WTC11 (cell line): Measurements from ENCODE around the gene OPRL1.

Experiments
- CTCF ChIP-seq: fragments of 200-600 bp; IDR thresholded peaks from 2 replicates; pipeline ENCODE4 v1.8.0; 2022; ENCODE audit warnings: antibody characterized with exemption
- FOXK1 ChIP-seq: sonication (generic); formaldehyde crosslinking; IDR thresholded peaks from 2 replicates; pipeline ENCODE4 v1.8.0; 2022; ENCODE audit warnings: mild to moderate bottlenecking, moderate library complexity, missing genetic modification reagents
- FOXP4 ChIP-seq: sonication (generic); formaldehyde crosslinking; IDR thresholded peaks from 2 replicates; pipeline ENCODE4 v1.8.0; 2022; ENCODE audit warnings: mild to moderate bottlenecking, missing genetic modification reagents
- NFATC4 ChIP-seq: fragments of 250-450 bp; sonication (Bioruptor Pico); IDR thresholded peaks from 2 replicates; pipeline ENCODE4 v1.9.0; 2021; ENCODE audit warnings: mild to moderate bottlenecking

GRCh38 chr20:64074184-64074789 lies 5.6 kb upstream of the OPRL1 start:
- no peak for TF ChIP-seq FOXK1 (CRISPR knock-in tag)
- TF ChIP-seq CTCF: no peak
- no peak for TF ChIP-seq NFATC4 (CRISPR knock-in tag)
- no peak for TF ChIP-seq FOXP4 (CRISPR knock-in tag)
